Chondrocyte (in vitro differentiated cells): ENCODE measurements around the gene GPR141. TPM values are rescaled to one million over a fixed set of nuclear protein-coding genes. Genes with fewer than 3 reads are reported as not detected.

Source experiments
- DNase-seq: peaks from one replicate; pipeline ENCODE4 v3.0.0; 2021; ENCODE audit warnings: mixed read lengths, low spot score
- H3K27ac Mint-ChIP-seq: one replicate; pipeline ENCODE4 v1.8.0; 2021; ENCODE audit warnings: mild to moderate bottlenecking, moderate library complexity, mixed read lengths; ENCODE audit not compliant: unreplicated experiment
- H3K27me3 Mint-ChIP-seq: 2 replicates; pipeline ENCODE4 v1.8.0; 2021; ENCODE audit warnings: low read depth, mixed read lengths
- H3K36me3 Mint-ChIP-seq: 2 replicates; pipeline ENCODE4 v1.8.0; 2021; ENCODE audit warnings: low read depth, mixed read lengths
- H3K4me1 Mint-ChIP-seq: 2 replicates; pipeline ENCODE4 v1.8.0; 2021; ENCODE audit warnings: low read depth, mild to moderate bottlenecking, mixed read lengths
- H3K4me3 Mint-ChIP-seq: one replicate; pipeline ENCODE4 v1.8.0; 2021; ENCODE audit warnings: mild to moderate bottlenecking, moderate library complexity, mixed read lengths; ENCODE audit not compliant: unreplicated experiment
- H3K9me3 Mint-ChIP-seq: 2 replicates; pipeline ENCODE4 v1.8.0; 2021; ENCODE audit warnings: low read depth, mixed read lengths
- CTCF ChIP-seq: fragments of 200-600 bp; sonication (generic); IDR thresholded peaks from 2 replicates; pipeline ENCODE4 v1.5.0; 2021; ENCODE audit warnings: antibody characterized with exemption, mild to moderate bottlenecking, moderate library complexity
- total RNA-seq: library from RNA; stranded (reverse); gene quantifications from 3 replicates; pipeline ENCODE4 v1.2.1, GENCODE V29; 2021

GPR141 gene
- total RNA-seq, 1 donor from 2014 or later, result not detected

DNA sequence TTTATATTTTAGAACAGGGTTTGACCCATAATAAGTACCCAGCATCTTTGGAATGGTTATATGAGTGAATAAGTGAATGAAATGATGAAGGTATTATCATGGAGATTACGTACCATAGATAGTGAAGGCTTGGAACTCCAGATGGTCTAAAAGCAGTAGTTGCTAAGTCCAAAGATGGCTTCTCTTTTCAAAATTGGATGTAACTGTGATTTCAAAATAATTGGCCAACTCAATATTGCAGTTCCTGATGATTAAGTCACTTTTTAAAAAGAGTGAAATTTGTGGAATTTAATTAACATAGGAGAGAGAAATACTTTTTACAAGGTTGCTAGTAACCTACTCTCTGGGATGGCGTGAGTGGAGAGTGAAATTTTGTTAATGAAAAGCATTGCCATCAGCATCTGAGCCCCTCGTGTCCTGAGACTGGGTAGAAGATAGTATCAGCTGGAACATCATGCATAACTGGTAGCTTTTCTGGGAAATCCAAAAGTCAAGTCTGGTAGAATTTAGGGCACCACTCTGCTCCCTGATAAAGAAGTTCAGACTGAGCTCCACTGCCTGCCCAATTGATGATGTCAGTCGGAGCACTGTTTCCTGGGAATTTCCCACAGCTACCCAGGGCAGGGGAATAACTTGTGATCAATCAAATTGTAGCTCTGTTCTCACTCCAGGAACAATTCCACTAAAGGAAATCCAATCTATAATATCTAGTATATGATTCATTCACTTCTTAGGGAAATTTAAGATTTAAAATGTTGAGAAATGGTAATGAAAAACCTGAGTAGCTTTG, 3.2 kb downstream of the GPR141 start:
- peaks cover 5% of the 10 kb centered on the region for H3K9me3 Mint-ChIP-seq
- H3K4me1 Mint-ChIP-seq, result no peaks in the 10 kb centered on the region
- DNase-seq, result no peak
- no peaks in the 10 kb centered on the region for H3K27me3 Mint-ChIP-seq
- H3K4me3 Mint-ChIP-seq, result no peak overlapping the region
- TF ChIP-seq CTCF, result no peak
- no peaks in the 10 kb centered on the region for H3K36me3 Mint-ChIP-seq
- H3K27ac Mint-ChIP-seq, result no peak overlapping the region

DNA sequence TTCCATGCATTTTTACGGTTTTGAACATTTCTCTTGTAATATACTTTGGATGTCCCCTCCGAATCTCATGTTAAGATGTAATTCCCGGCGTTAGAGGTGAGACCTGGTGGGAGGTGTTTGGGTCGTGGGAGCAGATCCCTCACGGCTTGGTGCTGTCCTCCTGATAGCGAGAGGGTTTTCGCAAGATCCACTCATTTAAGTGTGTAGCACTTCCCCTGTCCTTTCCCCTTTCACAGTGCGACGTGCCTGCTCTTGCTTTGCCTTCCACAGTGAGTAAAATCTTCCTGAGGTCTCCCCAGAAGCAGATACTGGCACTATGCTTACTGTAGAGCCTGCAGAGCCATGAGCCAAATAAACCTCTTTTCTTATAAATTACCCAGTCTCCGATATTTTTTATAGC, 6.6 kb downstream of the GPR141 start:
- H3K36me3 Mint-ChIP-seq, result no peaks in the 10 kb centered on the region
- H3K27ac Mint-ChIP-seq, result no peak overlapping the region
- no peaks in the 10 kb centered on the region for H3K4me1 Mint-ChIP-seq
- DNase-seq, result no peak
- TF ChIP-seq CTCF, result no peak
- H3K4me3 Mint-ChIP-seq, result no peak overlapping the region
- H3K27me3 Mint-ChIP-seq, result no peaks in the 10 kb centered on the region
- H3K9me3 Mint-ChIP-seq, result peaks cover 6% of the 10 kb centered on the region

DNA sequence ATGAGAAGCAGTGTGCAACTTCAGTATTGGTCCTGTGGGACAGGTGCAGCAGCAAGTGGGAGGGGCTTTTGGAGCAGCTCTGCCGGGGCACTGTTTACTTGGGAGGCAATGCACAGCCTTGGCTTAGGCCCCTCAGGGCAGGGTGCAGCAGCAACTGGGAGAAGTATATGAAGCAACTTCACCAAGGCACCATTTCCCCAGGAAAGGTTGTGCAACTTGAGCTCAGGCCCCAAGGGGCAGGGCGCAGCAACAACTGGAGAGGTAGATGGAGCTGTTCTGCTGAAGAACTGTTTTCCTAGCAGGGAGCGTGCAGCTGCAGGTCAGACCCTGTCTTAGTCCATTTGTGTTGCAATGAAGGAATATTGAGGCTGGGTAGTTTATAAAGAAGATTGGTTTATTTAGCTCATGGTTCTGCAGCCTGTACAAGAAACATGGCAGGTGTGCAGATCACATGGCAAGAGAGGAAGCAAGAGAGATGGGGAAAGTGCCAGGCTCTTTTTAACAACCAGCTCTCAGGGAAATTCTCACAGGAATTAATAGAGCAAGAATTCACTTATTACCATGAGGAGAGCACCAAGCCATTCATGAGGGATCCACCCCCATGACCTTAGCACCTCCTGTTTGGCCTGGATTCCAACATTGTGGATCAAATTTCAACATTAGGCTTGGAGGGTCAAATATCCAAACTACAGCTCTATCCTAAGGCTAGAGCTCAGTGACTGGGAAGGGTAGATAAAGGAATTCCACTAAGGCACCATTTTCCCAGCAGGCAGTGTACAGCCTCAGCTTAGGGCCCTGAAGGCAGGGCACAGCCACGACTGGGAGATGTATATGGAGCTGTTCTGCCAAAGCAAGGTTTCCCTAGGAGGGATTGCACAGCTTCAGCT, 10.9 kb downstream of the GPR141 start:
- no peaks in the 10 kb centered on the region for H3K4me1 Mint-ChIP-seq
- DNase-seq, result no peak
- H3K36me3 Mint-ChIP-seq, result no peaks in the 10 kb centered on the region
- TF ChIP-seq CTCF, result no peak
- no peak overlapping the region for H3K27ac Mint-ChIP-seq
- H3K9me3 Mint-ChIP-seq, result peaks cover 6% of the 10 kb centered on the region
- H3K27me3 Mint-ChIP-seq, result no peaks in the 10 kb centered on the region
- no peak overlapping the region for H3K4me3 Mint-ChIP-seq

GRCh38 chr7:37698276-37698675, 14.7 kb downstream of the GPR141 start:
- TF ChIP-seq CTCF, result no peak
- Mint-ChIP-seq H3K36me3 (no peaks in the 10 kb centered on the region), H3K27me3 (no peaks in the 10 kb centered on the region), H3K27ac (no peak overlapping the region), H3K4me3 (no peak overlapping the region), H3K4me1 (no peaks in the 10 kb centered on the region), H3K9me3 (no peaks in the 10 kb centered on the region)
- DNase-seq, result no peak

DNA sequence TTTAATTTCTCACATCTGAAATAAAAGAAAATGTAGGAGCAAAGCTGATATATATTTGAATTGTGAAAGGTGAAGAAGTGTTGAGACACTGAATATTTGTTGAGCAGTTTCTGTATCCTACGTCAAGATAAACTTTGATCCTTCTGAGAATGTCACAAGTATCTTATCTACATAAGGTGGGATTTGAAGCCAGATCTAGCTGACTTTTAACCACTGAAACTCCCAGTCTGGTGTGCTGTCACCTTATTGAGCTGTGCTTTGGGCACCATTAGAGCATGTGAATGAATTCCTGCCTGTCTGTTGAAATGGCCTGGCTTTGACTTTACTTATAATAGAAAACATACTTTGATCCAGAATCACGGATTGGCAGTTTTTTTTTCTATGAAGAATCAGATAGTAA, 15.2 kb downstream of the GPR141 start:
- Mint-ChIP-seq H3K4me1 (no peaks in the 10 kb centered on the region), H3K27me3 (no peaks in the 10 kb centered on the region), H3K4me3 (no peak overlapping the region), H3K9me3 (no peaks in the 10 kb centered on the region), H3K36me3 (no peaks in the 10 kb centered on the region), H3K27ac (no peak overlapping the region)
- no peak for TF ChIP-seq CTCF
- DNase-seq, result no peak
